KBM-7 (cell line): Measurements from ENCODE around the gene CBX2.

ENCODE experiments used
- DNase-seq: peaks from one replicate; pipeline ENCODE4 v3.0.0-alpha.2; 2015
- in situ Hi-C: fragments of 300-500 bp; cut with MboI; formaldehyde crosslinking; loops from 2 replicates; pipeline ENCODE4 v1.14.3; 2020; ENCODE audit warnings: low sequenced_read_pairs, low pct_unique_long_range_greater_than_20kb, mixed read lengths

CBX2 gene

DNA sequence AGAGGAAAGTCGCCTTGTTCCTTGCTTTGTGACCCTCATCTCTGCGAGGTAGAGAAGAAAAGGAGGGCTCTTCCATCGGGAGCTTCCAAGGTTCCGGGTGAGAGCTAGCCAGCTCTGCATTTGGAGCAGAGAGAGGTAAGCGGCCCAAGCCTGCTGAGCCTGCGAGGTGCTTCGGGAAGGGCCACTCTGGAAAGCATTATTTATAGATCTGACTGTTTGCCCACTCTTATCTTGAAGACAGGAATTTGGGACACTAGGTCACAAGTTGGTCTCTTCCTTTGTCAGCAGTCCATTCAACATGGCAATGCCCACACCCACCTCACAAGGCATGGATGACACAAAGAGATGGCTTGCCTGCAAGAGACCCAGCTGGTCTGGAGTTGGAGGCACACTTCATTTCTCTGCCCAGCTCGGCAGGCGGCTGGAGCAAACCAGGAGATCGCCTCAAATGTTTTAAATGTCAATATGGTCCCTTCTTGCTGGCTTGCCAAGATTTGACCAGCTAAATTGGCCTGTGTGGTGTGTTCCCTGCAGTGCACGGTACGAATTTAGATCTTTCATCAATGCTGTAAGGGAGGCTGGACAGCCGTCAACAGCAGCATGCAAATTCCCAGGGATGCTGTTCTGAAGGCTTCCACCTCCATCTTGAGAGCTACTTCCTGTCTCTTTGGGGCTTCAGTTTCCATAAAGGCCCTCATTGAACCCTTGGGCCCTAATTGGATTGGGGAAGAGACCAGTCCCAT lies 41.8 kb downstream of the CBX2 start:
- in situ Hi-C loops, result no loop called here
- no peak for DNase-seq

DNA sequence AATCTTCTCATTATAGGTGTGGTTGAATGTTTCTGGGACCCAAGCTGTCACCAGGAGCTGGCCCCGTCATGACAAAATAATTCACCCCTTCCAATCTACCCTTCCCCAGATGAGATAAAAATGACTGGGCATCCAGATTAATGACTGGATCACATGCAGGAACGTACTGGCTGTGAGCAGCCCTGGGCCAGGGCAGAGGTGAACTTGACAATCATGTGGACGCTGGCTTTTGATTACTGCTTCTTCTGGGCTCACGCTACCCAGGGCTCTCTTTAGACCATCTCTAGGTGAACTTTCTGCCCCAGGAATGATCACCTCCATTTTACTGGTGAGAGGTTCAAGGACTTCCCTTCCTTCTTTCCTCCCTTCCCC lies 43.0 kb downstream of the CBX2 start:
- DNase-seq, result no peak
- in situ Hi-C loops, result no loop called here

- DNase-seq, result no peak
- in situ Hi-C loops, result no loop called here
Measured at GRCh38 chr17:79821331-79822095, 43.6 kb downstream of the CBX2 start.

DNA sequence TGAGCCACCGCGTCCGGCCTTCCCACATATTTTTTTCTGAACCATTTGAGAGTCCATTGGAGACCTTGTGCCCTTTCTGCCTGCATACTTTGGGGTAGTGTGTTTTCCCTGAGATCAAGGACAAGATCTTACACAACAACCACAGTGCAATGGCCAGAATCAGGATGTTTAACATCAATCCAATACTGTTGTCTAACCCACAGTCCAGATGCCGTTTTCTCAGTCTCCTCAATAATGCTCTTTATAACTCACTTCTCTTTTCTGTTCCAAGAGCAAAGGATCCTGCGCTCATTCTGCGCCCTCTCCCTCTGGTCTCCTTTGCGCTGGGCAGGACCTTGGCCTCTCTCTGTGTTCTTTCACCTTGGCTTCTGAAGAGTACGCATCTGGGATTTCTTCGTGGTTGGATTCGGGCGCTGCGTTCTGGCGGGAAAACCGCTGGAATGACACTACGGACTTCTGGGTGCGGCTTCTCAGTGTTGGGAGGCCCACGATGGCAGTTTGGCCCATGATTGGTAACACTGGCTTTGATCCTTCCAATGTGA lies 44.7 kb downstream of the CBX2 start:
- no peak for DNase-seq
- in situ Hi-C loops, result no loop called here

DNA sequence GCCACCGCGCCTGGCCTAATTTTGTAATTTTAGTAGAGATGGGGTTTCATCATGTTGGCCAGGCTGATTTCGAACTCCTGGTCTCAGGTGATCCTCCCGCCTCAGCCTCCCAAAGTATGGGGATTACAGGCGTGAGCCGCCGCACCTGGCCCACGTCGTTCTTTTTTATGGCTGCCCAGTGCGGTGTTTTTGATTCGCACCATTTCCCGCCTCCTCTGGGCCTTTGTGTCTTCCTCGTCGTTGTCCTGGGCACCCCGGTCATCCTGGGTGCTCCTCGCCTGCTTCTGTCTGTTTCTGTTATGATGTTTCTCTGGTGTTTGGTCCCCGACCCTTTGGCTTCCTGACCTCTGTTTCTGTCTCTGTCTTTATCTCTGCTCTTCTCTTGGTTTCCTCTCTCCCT lies 46.3 kb downstream of the CBX2 start:
- in situ Hi-C loops, result no loop called here
- no peak for DNase-seq

DNA sequence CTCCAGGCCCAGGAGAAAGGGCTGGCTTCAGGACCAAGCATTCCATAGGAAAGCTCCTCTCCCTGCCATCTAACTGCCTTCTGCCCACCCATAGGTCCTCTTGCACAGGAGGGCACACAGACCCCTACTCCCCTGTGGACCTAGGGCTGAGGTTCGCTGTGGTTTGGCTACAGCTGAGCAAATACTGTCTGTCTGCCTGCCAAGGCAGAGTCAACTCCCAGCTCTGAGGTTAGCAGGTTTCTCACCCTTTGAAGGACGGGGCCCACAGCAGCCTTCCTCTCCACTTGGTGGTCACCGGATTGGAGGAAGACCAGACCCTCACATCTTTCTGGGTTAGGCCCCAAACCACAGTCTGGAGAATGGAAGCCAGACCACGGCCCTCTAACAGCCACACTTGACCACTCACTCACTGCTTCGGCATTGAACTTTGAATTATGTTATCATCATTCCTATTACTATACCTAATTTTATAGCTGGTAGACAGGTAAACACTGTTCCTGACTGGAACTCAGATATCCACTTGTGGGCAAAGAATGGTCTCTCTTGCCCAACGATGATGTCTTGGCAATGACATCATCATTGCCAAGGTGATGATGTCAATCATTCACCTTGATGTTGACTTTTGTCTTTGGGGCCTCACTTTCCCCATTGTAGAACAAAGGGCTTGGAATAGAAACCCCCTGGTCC lies 47.1 kb downstream of the CBX2 start:
- in situ Hi-C loops, result no loop called here
- no peak for DNase-seq

DNA sequence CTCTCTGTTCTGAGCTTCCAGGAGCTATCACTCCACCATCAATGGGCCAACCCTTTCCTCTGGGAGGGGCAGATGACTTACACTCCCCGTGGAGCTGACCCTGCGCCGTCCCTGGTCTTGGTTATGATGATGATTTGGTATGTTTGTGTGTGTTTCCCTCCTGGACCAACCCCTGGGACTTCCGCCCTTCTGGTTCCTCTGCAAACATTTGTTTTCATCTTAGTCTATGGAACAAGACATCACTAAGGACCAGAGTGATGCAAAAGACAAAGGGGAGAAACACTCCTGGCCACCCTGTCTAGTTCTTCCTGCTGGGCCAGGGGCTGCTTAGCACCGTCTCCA lies 47.6 kb downstream of the CBX2 start:
- DNase-seq, result no peak
- in situ Hi-C loops, result no loop called here

- peak; percentile 90 for DNase-seq
- in situ Hi-C loops, result no loop called here
Measured at GRCh38 chr17:79826204-79826680, 48.3 kb downstream of the CBX2 start.

GRCh38 chr17:79826841-79827578 lies 49.1 kb downstream of the CBX2 start:
- no peak for DNase-seq

GRCh38 chr17:79829004-79829403 lies 51.1 kb downstream of the CBX2 start:
- in situ Hi-C loops, result no loop called here
- peak; percentile 65 for DNase-seq

More at GRCh38 chr17:79826841-79827578, 49.1 kb downstream of the CBX2 start:
- in situ Hi-C loops, result no loop called here

DNA sequence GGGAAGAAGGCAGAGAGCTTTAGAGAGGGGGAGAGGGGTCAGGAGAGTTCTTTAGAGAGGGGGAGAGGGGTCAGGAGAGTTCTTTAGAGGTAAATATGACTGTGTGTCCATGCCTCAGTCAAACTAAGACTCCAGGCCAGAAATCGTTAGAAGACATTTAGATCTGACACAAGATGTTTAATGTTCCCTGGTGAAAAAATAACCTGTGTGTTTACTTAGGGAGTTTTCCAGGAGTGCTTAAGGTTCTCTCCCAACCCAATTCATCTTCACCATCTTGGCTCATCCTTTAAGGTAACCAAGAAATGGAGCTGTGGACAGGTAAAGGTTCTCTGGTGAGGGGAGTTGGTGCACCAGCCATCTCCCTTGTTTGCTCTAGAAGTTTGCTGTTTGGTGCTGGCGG lies 51.5 kb downstream of the CBX2 start:
- in situ Hi-C loops, result no loop called here
- DNase-seq, result no peak

DNA sequence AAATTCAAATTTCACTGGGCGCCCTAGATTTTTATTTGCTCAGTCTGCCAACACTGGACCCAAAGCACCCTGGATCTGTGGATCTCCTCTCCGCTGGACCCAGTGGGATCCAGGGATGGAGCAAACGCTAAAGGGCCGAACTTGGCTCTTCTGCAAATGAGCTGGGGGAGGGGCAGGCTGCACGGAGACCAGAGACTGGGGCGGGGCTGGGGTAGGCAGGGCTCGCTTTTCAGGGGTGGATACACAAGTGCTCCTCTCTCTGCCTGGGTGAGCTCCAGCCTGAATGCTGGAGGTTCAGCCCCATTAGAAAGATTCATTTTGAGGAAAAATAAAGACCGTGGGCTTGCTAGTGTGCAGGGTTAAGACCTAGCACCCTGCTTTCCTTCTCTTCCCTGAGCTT lies 52.4 kb downstream of the CBX2 start:
- in situ Hi-C loops, result no loop called here
- no peak for DNase-seq

DNA sequence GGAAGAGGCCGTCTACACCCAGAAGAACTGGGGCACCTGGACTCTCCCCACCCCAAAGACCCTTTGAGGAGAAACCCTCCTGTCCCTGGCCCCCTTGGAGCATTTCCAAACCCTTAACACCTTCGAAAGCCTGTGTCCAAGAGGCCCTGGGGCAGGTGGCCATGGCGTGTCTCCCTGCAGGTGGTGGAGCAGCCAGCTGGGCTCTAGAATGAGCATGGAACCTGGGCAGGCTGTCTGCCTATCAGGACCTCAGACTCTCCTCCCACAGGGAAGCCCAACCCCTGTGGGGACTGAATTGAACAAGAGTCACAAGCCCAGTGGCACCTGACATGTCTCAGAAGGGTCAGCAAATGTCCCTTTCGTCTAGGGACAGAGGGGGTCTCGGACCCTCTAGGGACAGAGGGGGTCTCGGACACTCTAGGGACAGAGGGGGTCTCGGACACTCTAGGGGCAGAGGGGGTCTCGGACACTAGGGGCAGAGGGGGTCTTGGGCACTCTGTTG lies 52.9 kb downstream of the CBX2 start:
- in situ Hi-C loops, result no loop called here
- no peak for DNase-seq

GRCh38 chr17:79831265-79832217 lies 53.6 kb downstream of the CBX2 start:
- no peak for DNase-seq
- in situ Hi-C loops, result no loop called here

DNA sequence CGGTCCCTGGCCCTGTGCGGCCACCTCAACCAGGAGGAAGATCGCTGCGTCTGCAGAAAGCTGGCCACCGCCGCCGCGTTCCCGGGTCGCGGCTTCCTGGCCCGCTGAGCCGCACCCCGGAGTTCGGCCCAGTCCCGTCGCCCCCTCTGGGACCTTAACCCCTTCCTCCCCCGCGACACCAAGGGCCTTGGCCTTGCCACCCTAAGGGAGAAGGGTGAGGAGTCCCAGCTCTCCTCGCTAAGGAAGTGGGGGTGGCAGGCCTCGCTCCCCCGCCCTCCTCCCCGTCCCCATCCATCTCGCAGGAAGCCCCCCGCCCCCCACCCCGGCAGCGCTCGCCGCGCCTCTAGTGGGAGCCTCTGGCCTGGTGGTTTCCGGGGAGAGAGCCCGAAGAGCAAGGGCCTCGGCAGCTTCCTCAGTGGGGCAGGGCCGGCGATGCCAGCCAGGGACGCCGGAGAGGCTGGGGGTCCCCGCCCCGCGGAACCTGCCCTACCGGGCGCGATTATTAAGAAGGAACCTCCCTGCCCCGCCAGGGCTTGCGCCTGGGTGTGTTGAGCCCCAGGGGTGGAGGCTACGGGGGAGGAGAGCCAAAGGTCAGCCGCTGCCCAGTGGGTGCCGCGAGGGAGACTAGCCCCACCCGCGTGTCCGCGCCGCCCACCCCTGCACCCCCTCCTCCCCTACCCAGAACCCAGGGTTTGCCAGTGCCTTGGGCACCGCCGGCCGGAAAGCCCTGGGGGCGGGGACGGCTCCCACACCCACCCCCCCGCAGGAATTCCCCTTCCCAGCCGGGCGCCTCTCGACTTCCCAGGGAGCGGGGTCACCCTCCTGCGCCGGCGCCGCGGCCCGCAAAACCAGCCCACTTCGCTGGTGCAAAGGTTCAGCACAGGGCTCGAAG lies 54.5 kb downstream of the CBX2 start:
- DNase-seq, result no peak
- in situ Hi-C loops, result no loop called here

DNA sequence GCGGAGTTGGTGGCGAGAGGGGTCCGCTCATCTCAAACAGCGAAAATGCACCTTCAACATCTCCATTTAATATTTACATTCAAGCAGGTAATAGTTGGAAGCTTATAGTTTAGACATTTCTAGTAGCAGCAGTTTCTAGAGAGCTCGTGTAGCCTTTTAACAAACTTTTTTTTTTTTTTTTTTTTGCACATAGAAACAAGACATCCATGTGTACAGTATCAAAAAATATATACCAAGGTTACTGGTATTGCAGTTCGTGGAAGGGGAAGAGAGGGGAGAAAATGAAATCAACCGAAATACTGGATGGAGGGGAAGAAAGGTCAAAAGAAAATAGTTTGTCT lies 55.1 kb downstream of the CBX2 start:
- in situ Hi-C loops, result no loop called here
- DNase-seq, result no peak
